MM.1S (cell line): ENCODE results near the gene ABCC4.

Source experiments
- DNase-seq: peaks from one replicate; pipeline ENCODE4 v3.0.0-alpha.2; 2015
- H2AFZ ChIP-seq: fragments of 300-600 bp; sonication (generic); 2 replicates; pipeline ENCODE4 v1.6.0; 2016; ENCODE audit warnings: antibody characterized with exemption, low read length
- H3F3A ChIP-seq: fragments of 300-600 bp; sonication (generic); 2 replicates; pipeline ENCODE4 v1.6.1; 2016; ENCODE audit warnings: mild to moderate bottlenecking, antibody characterized with exemption, low read length, moderate library complexity, mixed read lengths; ENCODE audit not compliant: insufficient read depth
- H3K27ac ChIP-seq: fragments of 300-600 bp; sonication (generic); 2 replicates; pipeline ENCODE4 v1.5.1; 2016; ENCODE audit warnings: mild to moderate bottlenecking, low read length
- H3K27me3 ChIP-seq: fragments of 300-600 bp; sonication (generic); replicated peaks from 2 replicates; pipeline ENCODE4 v1.6.0; 2016; ENCODE audit warnings: low read length; ENCODE audit not compliant: insufficient read depth
- H3K36me3 ChIP-seq: fragments of 300-600 bp; sonication (generic); replicated peaks from 2 replicates; pipeline ENCODE4 v1.6.1; 2016; ENCODE audit warnings: mild to moderate bottlenecking, low read length, mixed read lengths; ENCODE audit not compliant: insufficient read depth
- H3K4me1 ChIP-seq: fragments of 300-600 bp; sonication (generic); 2 replicates; pipeline ENCODE4 v1.6.1; 2016; ENCODE audit warnings: low read length, mixed read lengths
- H3K4me2 ChIP-seq: fragments of 300-600 bp; sonication (generic); 2 replicates; pipeline ENCODE4 v1.6.0; 2016; ENCODE audit warnings: low read depth, low read length
- H3K4me3 ChIP-seq: fragments of 300-600 bp; sonication (generic); 2 replicates; pipeline ENCODE4 v1.5.1; 2016; ENCODE audit warnings: low read length, mixed read lengths
- H3K79me2 ChIP-seq: fragments of 300-600 bp; sonication (generic); 2 replicates; pipeline ENCODE4 v1.6.1; 2016; ENCODE audit warnings: mixed run types, low read length, mixed read lengths
- H3K9ac ChIP-seq: fragments of 300-600 bp; sonication (generic); 2 replicates; pipeline ENCODE4 v1.6.1; 2016; ENCODE audit warnings: low read length, mixed read lengths
- H3K9me2 ChIP-seq: fragments of 300-600 bp; sonication (generic); replicated peaks from 2 replicates; pipeline ENCODE4 v1.6.1; 2016; ENCODE audit warnings: mild to moderate bottlenecking, low read length, mixed read lengths; ENCODE audit not compliant: insufficient read depth
- H3K9me3 ChIP-seq: fragments of 300-600 bp; sonication (generic); replicated peaks from 2 replicates; pipeline ENCODE4 v1.6.1; 2016; ENCODE audit warnings: mild to moderate bottlenecking, low read length, mixed read lengths; ENCODE audit not compliant: insufficient read depth
- H4K20me1 ChIP-seq: fragments of 300-600 bp; sonication (generic); 2 replicates; pipeline ENCODE4 v1.6.1; 2016; ENCODE audit warnings: mild to moderate bottlenecking, low read length, moderate library complexity, mixed read lengths; ENCODE audit not compliant: insufficient read depth
- EZH2 ChIP-seq: fragments of 300-600 bp; sonication (generic); optimal IDR thresholded peaks from 2 replicates; pipeline ENCODE3; 2017; ENCODE audit warnings: low read depth, mild to moderate bottlenecking, antibody characterized with exemption, low read length, mixed read lengths
- EZH2phosphoT487 ChIP-seq: fragments of 300-600 bp; sonication (generic); IDR thresholded peaks from 2 replicates; pipeline ENCODE4 v1.6.1; 2018; ENCODE audit warnings: antibody characterized with exemption, low read length
- TF ChIP-seq, protein P1 (sequence below): fragments of 300-600 bp; sonication (generic); IDR thresholded peaks from 2 replicates; pipeline ENCODE4 v1.5.1; 2016; ENCODE audit warnings: antibody characterized with exemption, low read length, mixed read lengths

Gene ABCC4

GRCh38 chr13:95117092-95117491 lies 184.2 kb downstream of the ABCC4 start:
- no peaks in the 10 kb centered on the region for H3K4me1 ChIP-seq
- no peaks in the 10 kb centered on the region for H3K9me2 ChIP-seq
- no peaks in the 10 kb centered on the region for H4K20me1 ChIP-seq
- H3F3A ChIP-seq: no peaks in the 10 kb centered on the region
- DNase-seq: no peak
- no peak overlapping the region for H3K4me2 ChIP-seq
- no peaks in the 10 kb centered on the region for H3K79me2 ChIP-seq
- no peak overlapping the region for H3K27ac ChIP-seq
- no peaks in the 10 kb centered on the region for H3K36me3 ChIP-seq
- H3K9me3 ChIP-seq: no peaks in the 10 kb centered on the region
- H3K4me3 ChIP-seq: no peak overlapping the region
- no peak overlapping the region for H2AFZ ChIP-seq
- H3K27me3 ChIP-seq: no peaks in the 10 kb centered on the region
- TF ChIP-seq, protein P1, sequence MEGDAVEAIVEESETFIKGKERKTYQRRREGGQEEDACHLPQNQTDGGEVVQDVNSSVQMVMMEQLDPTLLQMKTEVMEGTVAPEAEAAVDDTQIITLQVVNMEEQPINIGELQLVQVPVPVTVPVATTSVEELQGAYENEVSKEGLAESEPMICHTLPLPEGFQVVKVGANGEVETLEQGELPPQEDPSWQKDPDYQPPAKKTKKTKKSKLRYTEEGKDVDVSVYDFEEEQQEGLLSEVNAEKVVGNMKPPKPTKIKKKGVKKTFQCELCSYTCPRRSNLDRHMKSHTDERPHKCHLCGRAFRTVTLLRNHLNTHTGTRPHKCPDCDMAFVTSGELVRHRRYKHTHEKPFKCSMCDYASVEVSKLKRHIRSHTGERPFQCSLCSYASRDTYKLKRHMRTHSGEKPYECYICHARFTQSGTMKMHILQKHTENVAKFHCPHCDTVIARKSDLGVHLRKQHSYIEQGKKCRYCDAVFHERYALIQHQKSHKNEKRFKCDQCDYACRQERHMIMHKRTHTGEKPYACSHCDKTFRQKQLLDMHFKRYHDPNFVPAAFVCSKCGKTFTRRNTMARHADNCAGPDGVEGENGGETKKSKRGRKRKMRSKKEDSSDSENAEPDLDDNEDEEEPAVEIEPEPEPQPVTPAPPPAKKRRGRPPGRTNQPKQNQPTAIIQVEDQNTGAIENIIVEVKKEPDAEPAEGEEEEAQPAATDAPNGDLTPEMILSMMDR: no peak
- TF ChIP-seq EZH2: no peak
- TF ChIP-seq EZH2phosphoT487: no peak
- H3K9ac ChIP-seq: no peak overlapping the region

GRCh38 chr13:95115525-95115924 lies 185.7 kb downstream of the ABCC4 start:
- Histone ChIP-seq H2AFZ (no peak overlapping the region), H3K79me2 (no peaks in the 10 kb centered on the region), H3K27ac (no peak overlapping the region), H3K9me2 (no peaks in the 10 kb centered on the region), H3K27me3 (no peaks in the 10 kb centered on the region), H3K9me3 (no peaks in the 10 kb centered on the region), H3K4me2 (no peak overlapping the region), H3F3A (no peaks in the 10 kb centered on the region), H3K4me3 (no peak overlapping the region), H4K20me1 (no peaks in the 10 kb centered on the region), H3K4me1 (no peaks in the 10 kb centered on the region), H3K9ac (no peak overlapping the region), H3K36me3 (no peaks in the 10 kb centered on the region)
- DNase-seq: no peak
- TF ChIP-seq EZH2phosphoT487 (no peak), EZH2 (no peak)
- TF ChIP-seq, protein P1: no peak

- Histone ChIP-seq H3K4me2 (no peak overlapping the region), H3K4me3 (no peak overlapping the region), H3K9ac (no peak overlapping the region), H3K79me2 (no peaks in the 10 kb centered on the region), H3K36me3 (no peaks in the 10 kb centered on the region), H3K4me1 (no peaks in the 10 kb centered on the region), H3K9me2 (no peaks in the 10 kb centered on the region), H3K9me3 (no peaks in the 10 kb centered on the region), H3K27ac (no peak overlapping the region), H3K27me3 (no peaks in the 10 kb centered on the region), H4K20me1 (no peaks in the 10 kb centered on the region), H3F3A (no peaks in the 10 kb centered on the region), H2AFZ (no peak overlapping the region)
- DNase-seq: no peak
- TF ChIP-seq EZH2phosphoT487 (no peak), EZH2 (no peak)
- TF ChIP-seq, protein P1: no peak
Observed at GRCh38 chr13:95113601-95114000, 187.7 kb downstream of the ABCC4 start.
